Uterus (tissue), 4 donors: ENCODE results near the gene CYB5R3. TPM values are rescaled to one million over a fixed set of nuclear protein-coding genes. Genes with fewer than 3 reads are reported as not detected.

ENCODE experiments used
- DNase-seq, 2 donors: peaks; one replicate each; pipeline ENCODE4 v3.0.0-alpha.2; 2019 to 2020
- H3K27ac ChIP-seq, 2 donors: fragments of 200-600 bp; sonication (generic); 1 replicate in 1 of 2; 2 replicates in 1 of 2; pipeline ENCODE4 v1.5.1; 2016 to 2018
- H3K27me3 ChIP-seq, 2 donors: fragments of 200-600 bp; sonication (generic); one replicate each; pipeline ENCODE4 v1.5.1; 2018 to 2019; ENCODE audit warnings: control low read depth in 1 of 2
- H3K36me3 ChIP-seq, 2 donors: fragments of 200-600 bp; sonication (generic); one replicate each; pipeline ENCODE4 v1.5.1; 2019; ENCODE audit warnings: control low read depth in 1 of 2
- H3K4me1 ChIP-seq, 2 donors: fragments of 200-600 bp; sonication (generic); one replicate each; pipeline ENCODE4 v1.5.1; 2018 to 2019; ENCODE audit warnings: control low read depth in 1 of 2
- H3K4me3 ChIP-seq, 2 donors: fragments of 200-600 bp; sonication (generic); 1 replicate in 1 of 2; 2 replicates in 1 of 2; pipeline ENCODE4 v1.5.1; 2018 to 2019; ENCODE audit warnings: mild to moderate bottlenecking in 1 of 2
- H3K9me3 ChIP-seq, 2 donors: fragments of 200-600 bp; sonication (generic); one replicate each; pipeline ENCODE4 v1.5.1; 2019; ENCODE audit warnings: control low read depth in 1 of 2
- POLR2A ChIP-seq, 2 donors: fragments of 450-650 bp; IDR thresholded peaks; one replicate each; pipeline ENCODE4 v1.6.1; 2016; ENCODE audit warnings: antibody characterized with exemption in 2 of 2, mild to moderate bottlenecking in 1 of 2, moderate library complexity in 1 of 2
- intact Hi-C: fragments of 100-400 bp; cut with DNase I; formaldehyde crosslinking; loops from one replicate; pipeline ENCODE4 v1.15.1; 2023; ENCODE audit warnings: low total_unique reads
- total RNA-seq, 4 donors: library from RNA; depleted of rRNA in 3 of 4; stranded (reverse); fragments of >200 nt in 3 of 4; gene quantifications; one replicate each; pipeline versions ENCODE4 v1.1.0 to v1.2.4, GENCODE V29; 2014 to 2023
- TF ChIP-seq, protein P1 (sequence below), 4 experiments: fragments of 200-600 bp in 2 of 4; fragments of 450-650 bp in 2 of 4; sonication (generic) in 2 of 4; IDR thresholded peaks; one replicate each; pipeline ENCODE4 v1.5.1; 2016 to 2019; ENCODE audit warnings: antibody characterized with exemption in 4 of 4, mild to moderate bottlenecking in 2 of 4, moderate library complexity in 1 of 4
- donor health status: DM: yes; HTN: yes; CAD: no.

The CYB5R3 gene
- total RNA-seq, 4 donors from 2014 or later = 34.0 to 225 (median 51.7) TPM

DNA sequence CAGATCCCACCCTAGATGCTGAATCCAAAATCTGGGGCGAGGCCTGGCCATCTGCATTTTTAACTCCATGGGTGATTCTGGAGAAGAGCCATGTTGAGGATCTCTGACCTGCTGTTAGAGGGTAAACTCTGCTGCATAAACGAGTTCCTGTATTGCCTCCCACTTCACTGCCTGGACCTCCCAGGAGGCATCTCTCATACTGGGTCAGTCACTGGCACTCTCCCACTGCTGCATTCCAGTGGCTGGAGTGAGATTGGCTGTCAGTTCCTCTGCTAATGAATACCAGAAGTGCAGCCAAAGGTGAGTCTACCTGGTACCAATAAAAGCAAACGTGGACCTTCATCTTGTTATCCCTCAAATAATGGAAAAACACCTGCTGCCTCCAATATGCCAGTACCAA is 44.8 kb downstream of the CYB5R3 start:
- no peaks in the 10 kb centered on the region for H3K36me3 ChIP-seq
- H3K9me3 ChIP-seq = no peaks in the 10 kb centered on the region
- H3K27ac ChIP-seq = no peak overlapping the region
- H3K27me3 ChIP-seq = no peaks in the 10 kb centered on the region
- H3K4me1 ChIP-seq = peaks cover 0 to 8% of the 10 kb centered on the region in 2 donors
- DNase-seq = no peak
- H3K4me3 ChIP-seq = no peak overlapping the region
- TF ChIP-seq POLR2A (IDR thresholded peaks at IDR 0.05) = no peak
- TF ChIP-seq, protein P1, sequence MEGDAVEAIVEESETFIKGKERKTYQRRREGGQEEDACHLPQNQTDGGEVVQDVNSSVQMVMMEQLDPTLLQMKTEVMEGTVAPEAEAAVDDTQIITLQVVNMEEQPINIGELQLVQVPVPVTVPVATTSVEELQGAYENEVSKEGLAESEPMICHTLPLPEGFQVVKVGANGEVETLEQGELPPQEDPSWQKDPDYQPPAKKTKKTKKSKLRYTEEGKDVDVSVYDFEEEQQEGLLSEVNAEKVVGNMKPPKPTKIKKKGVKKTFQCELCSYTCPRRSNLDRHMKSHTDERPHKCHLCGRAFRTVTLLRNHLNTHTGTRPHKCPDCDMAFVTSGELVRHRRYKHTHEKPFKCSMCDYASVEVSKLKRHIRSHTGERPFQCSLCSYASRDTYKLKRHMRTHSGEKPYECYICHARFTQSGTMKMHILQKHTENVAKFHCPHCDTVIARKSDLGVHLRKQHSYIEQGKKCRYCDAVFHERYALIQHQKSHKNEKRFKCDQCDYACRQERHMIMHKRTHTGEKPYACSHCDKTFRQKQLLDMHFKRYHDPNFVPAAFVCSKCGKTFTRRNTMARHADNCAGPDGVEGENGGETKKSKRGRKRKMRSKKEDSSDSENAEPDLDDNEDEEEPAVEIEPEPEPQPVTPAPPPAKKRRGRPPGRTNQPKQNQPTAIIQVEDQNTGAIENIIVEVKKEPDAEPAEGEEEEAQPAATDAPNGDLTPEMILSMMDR (IDR thresholded peaks at IDR 0.05) = no peak
- intact Hi-C loops = no loop called here

DNA sequence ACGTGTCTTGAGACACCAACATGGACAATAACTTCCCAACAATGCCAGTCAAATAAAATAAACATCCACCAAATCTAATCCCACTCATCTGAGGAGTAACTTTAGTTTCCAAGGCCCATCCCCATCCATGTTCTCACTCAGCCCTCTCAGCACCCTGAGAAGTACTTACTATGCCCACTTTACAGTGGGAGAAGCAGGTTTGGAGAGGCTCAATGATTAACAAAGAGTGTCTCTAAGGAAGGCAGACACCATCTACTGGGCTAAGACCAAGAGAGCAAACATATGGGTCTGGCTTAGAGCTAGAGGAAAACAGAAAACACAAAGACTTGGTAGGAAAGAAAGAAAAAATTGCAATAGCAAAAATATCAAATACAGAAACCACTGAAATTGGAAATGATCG is 45.8 kb downstream of the CYB5R3 start:
- Histone ChIP-seq H3K4me1 (peaks cover 0 to under 1% of the 10 kb centered on the region in 2 donors), H3K36me3 (no peaks in the 10 kb centered on the region), H3K4me3 (no peak overlapping the region), H3K27ac (no peak overlapping the region), H3K27me3 (no peaks in the 10 kb centered on the region), H3K9me3 (no peaks in the 10 kb centered on the region)
- TF ChIP-seq, protein P1 (IDR thresholded peaks at IDR 0.05) = no peak
- TF ChIP-seq POLR2A (IDR thresholded peaks at IDR 0.05) = no peak
- DNase-seq = no peak
- intact Hi-C loops = no loop called here

DNA sequence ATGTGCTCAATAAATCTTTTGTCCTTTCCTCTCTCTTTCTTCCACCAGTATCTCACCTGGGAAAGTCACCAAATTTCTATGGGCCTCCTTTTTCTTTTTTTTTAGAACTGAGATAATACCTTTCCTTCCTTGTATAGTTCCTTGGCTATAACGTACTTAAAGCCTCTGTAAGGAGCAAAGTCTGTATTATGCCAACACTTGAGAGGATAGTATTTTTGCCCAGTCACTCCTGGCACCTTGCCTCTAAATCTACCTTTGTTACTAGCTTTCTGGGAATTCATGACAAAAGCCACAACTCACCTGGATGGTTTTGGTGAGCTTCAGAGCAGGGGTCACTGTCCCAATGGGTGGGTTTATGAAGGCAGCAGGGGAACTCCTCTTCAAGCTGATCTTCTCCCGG is 46.7 kb downstream of the CYB5R3 start:
- Histone ChIP-seq H3K4me1 (no peaks in the 10 kb centered on the region), H3K27ac (no peak overlapping the region), H3K9me3 (no peaks in the 10 kb centered on the region), H3K36me3 (no peaks in the 10 kb centered on the region), H3K4me3 (no peak overlapping the region), H3K27me3 (no peaks in the 10 kb centered on the region)
- no peak for TF ChIP-seq POLR2A (IDR thresholded peaks at IDR 0.05)
- TF ChIP-seq, protein P1 (IDR thresholded peaks at IDR 0.05) = no peak
- intact Hi-C loops = no loop called here
- no peak for DNase-seq

DNA sequence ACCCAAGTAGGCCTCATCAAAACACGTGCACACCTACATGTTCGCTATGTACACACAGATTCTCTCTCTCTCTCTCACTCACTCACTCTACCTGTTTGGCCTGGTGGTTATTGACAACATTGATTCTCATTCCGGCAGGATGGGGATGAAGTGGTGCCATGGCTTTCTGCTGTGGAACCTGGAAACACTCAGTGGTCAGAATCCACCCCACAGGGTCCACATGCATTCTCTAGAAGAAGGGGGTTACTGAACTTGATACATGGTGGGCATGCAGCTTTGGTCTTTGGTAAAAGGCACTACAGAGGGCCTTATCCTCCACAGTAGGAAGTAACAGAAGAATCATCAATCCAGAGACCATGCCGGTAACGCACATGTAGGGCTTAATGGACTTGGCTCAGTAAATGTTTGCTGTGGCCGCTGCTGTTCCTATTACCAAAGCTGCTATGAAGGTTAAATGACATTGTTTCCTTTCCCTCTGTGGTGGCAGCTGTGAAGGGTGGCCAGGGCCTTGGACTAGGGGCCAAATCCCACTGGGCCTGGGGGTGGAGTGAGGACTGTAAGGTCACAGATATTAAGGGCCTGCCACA is 47.2 kb downstream of the CYB5R3 start:
- Histone ChIP-seq H3K27ac (no peak overlapping the region), H3K4me3 (no peak overlapping the region), H3K36me3 (no peaks in the 10 kb centered on the region), H3K9me3 (no peaks in the 10 kb centered on the region), H3K4me1 (no peaks in the 10 kb centered on the region), H3K27me3 (no peaks in the 10 kb centered on the region)
- DNase-seq = no peak
- TF ChIP-seq POLR2A (IDR thresholded peaks at IDR 0.05) = no peak
- TF ChIP-seq, protein P1 (IDR thresholded peaks at IDR 0.05) = no peak
- intact Hi-C loops = no loop called here

DNA sequence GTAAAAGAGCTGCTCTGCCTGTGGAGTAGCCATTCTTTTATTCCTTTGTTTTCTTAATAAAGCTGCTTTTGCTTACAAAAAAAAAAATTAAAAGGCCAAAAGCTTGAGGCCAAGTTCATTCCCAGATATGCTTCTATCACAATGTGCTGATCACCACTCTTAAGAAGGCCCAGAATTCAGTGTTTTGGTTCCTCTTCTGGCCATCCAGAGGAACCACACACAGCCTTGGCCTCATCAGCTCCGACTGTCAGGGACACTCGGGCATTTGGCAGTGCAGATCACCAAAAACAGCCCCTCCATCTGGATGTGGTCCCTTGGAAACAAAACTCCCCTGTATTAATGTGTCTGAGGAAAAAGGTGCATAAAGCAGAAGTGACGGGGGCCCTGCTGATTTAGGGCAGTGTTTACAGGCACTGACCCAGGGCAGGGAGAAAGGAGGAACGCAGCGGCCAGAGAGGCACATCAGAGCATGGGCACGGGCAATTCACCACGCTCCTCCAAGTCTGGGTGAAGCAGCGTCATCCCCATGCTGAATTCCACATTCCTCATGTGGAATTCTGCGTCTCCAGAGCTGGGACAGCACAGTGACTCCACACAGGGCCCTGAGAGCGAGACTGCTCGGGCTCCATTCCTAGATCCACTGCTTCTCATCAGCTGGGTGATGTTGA is 52.2 kb downstream of the CYB5R3 start:
- Histone ChIP-seq H3K36me3 (no peaks in the 10 kb centered on the region), H3K4me3 (no peak overlapping the region), H3K4me1 (no peaks in the 10 kb centered on the region), H3K27ac (no peak overlapping the region), H3K27me3 (no peaks in the 10 kb centered on the region), H3K9me3 (no peaks in the 10 kb centered on the region)
- intact Hi-C loops = no loop called here
- no peak for TF ChIP-seq POLR2A (IDR thresholded peaks at IDR 0.05)
- TF ChIP-seq, protein P1 (IDR thresholded peaks at IDR 0.05) = no peak
- no peak for DNase-seq
